ENCODE data around the gene CCDC85A. TPM values are rescaled to one million over a fixed set of nuclear protein-coding genes. Genes with fewer than 3 reads are reported as not detected.

CCDC85A gene
- total RNA-seq: 0.78 TPM in 1 of 2 replicates, not detected in the other

GRCh38 chr2:56183643-56184499 lies at the start of gene CCDC85A:
CCDC85A (plus strand) TSS chr2:56183990; CDS start chr2:56184625, 635 bp downstream.

Measured in epithelial cell of alveolus of lung (primary cell).